Stimulated activated CD4-positive, alpha-beta T cell treated with anti-CD3 and anti-CD28 coated beads, Interleukin-2, amount 100 ng/mL, for 24 hours (primary cell): ENCODE measurements around the gene CCR3.

Source experiments
- DNase-seq, 2 donors: peaks; one replicate each; pipeline ENCODE4 v3.0.0-alpha.2; 2020

CCR3 gene

GRCh38 chr3:46277476-46277875 is 35.2 kb downstream of the CCR3 start:
- DNase-seq = no peak

DNA sequence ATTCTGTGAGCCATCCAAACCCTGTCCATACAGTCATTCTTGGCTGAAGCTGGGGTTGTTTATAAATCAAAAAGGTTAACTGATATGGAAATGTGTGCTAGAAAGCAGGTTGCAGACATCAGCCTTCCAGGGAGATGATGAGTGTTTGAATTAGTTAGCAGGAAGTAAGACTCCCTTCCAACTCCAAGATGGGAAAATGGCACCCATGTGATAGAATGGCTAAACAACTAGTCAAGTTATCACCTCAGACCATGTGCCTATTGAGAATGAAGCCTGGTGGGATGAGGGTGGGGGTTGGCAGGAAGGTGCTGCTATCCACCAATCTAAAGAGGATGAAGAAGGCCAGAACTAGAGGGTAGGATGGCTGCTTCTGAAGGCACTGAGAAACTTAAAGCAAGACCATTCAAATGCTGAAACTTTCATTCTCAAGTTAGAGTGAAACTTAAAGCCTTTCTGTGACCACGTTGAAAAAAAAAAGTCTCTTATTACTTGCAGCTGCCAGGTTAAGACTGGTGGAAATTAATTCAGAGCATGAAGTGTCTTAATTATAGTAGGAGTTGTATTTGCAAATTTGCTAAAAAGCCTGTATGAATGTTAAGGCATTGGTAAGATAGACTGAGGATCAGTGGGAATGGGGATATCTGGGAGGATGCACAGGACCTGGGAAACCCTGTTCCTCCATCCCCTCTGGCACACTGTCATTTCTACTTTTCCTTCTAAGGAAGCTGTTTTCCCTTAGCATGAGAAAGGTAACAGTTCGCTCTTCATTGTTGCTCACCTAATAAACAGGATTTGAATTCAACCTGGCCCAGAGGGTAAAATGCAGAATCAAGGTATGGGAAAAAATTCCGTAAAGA is 36.8 kb downstream of the CCR3 start:
- DNase-seq = no peak

- DNase-seq = peak; percentile 40 to 61
Observed at GRCh38 chr3:46280105-46280797, 38.0 kb downstream of the CCR3 start.

DNA sequence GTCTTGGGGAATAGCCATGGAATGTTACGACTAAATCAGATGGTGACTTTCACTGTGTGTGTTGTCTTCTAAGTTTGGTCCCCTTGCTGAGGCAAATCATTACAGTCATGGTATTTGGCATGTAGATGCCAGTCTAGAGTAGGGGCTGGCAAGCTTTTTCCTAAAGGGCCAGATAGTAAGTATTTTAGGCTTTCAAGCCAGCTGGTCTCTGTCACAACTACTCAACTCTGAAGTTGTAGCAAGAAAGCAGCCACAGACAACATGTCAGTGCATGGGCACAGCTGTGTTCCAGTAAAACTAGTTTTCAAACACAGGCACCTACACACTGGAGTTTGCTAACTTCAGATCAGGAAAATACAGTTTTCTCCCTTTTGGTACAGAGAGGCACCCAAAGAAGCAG is 39.3 kb downstream of the CCR3 start:
- DNase-seq = no peak

GRCh38 chr3:46282041-46282440 is 39.8 kb downstream of the CCR3 start:
- no peak for DNase-seq

DNA sequence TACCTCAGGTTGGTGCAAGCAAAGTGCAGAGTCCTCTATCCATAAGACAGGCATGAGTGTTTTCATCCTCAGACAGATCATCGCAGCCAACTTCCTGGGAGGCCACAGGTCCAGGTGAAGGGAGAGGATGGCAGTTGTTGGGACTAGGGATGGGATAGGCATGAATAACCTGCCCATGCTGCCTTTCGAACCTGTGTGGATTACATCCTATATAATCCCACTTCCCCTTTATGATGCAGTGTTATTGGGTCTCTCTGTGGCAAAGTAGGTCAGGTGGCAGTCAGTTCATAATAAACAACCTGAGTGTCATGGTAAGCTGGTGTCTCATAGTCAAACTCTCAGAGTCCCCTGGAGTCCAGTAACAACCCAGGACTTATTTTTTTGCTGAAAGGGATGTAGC is 40.4 kb downstream of the CCR3 start:
- no peak for DNase-seq

DNA sequence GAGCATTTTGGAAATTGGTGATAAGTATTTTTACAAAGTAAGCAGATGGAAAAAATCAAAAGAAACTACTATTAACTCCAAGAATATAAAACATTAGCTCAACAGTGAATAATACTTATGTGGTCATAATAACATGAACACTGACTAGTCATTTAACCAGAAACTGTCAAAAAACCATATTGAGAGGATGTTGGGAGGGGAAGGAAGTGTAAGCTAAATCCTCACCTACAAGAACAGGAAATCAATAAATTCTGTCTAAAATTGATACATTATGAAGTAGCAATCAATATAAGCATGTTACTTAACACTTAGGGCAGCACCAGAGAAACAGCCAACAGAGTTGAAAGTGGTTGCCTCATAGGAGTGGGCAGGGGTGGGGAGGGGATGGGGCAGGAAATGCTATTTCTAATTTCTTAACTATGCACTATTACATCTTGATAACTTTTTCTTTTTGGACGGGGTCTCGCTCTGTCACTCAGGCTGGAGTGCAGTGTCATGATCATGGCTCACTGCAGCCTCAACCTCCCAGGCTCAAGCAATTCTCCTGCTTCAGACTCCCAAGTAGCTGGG is 41.7 kb downstream of the CCR3 start:
- no peak for DNase-seq

DNA sequence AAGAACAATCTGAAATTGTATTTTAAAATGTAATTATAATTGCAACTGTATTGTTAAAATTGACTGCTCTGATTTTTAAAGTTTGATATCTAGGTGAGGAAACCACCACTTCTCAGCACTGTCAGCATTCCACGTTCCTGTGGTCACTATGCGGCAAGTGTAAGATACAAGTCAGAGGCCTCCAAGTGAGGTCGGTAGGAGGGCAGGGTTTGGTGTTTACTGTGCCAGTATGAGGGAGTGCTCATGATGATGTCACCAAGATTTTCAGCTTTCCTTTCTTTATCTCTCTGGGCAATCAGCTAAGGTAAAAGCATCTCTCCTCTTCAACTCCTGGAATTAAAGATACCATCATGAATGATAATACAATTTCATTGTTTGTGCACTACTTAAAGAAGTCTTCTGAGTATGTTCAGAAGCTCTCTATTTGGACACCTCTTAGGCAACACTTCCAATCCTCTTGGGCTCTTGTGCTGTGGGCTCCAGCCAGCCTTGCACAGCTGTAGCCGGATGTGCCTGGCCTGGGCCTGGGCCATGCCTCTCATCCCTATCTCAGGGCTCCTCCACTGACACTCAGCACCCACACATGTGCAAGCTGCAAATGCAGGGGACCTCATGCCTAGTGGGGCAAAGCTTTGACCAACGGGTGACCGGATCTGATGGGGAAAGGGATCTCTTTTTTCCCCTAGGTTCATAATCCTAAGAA is 42.9 kb downstream of the CCR3 start:
- peak in 1 of 2 donors; percentile 48 for DNase-seq

DNA sequence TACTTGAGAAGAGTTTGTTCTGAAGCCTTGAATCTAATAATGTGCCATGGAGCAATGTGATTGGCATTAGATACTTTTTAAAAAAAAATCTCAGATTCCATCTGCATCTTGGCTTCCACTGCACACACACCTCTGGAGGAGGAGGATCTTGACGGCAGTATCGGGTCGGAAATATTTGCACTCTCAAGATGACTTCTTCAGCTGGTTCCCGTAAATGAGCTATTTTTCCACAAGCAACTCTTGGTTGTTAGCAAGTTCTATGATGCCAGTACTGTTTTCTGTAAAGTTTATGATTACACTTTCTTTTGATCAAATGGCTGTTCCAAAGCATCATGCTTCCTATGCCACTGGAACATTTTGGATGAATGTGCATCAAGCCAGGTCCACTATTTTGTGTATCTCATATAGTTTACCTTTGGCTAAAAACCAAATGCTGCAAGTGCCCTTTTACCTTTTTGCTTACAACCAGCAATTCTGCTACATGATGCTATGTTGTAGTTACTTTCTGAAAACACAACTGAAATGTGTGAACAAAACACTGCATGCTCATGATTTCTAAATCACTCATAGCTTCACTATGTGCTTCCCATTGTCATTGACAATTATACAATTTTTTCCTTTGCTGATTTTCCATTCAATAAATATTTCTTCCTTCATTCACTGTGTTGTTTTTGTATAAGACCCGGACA is 43.8 kb downstream of the CCR3 start:
- DNase-seq = no peak

DNA sequence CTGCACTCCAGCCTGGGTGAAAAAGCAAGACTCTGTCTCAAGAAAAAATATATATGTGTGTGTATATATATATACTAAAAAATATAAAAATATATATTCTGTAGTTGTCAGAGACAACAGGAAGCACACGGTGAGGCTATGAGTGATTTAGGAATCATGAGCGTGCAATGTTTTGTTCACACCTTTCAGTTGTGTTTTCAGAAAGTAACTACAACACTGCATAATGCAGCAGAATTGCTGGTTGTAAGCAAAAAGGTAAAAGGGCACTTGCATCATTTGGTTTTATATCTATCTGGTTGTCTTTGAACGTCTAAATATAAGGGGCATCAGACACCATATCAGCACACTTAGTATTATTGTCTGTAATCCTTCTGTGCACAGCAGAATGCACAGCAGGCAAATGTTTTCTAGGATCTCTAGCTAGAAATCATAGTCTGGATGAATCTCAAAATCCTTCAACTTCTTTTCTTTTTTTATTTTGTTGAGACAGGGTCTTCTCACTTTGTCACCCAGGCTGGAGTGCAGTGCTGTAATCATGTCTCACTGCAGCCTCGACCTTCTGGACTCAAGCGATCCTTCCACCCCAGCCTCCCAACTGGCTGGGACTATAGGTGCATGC is 44.8 kb downstream of the CCR3 start:
- DNase-seq = no peak

DNA sequence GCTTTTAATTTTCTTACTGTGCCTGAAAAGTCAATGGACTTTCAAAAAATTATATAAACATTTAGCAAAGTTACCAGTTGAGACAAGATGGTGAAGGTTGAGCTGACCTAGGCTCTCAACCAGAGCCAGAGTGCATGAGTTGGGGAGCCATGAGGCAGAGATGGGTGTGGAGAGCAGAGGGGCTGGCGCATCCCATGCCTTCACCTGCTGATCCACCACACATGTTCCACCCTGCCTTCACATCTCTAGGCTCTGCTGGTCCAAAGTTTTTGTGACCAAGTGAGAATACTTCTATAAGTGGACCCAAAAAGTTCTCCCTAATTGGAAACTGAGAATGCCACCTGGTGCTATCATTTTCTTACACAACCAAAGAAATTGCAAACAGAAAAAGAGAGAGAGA is 47.3 kb downstream of the CCR3 start:
- no peak for DNase-seq

- DNase-seq = no peak
Observed at GRCh38 chr3:46289966-46290365, 47.7 kb downstream of the CCR3 start.

DNA sequence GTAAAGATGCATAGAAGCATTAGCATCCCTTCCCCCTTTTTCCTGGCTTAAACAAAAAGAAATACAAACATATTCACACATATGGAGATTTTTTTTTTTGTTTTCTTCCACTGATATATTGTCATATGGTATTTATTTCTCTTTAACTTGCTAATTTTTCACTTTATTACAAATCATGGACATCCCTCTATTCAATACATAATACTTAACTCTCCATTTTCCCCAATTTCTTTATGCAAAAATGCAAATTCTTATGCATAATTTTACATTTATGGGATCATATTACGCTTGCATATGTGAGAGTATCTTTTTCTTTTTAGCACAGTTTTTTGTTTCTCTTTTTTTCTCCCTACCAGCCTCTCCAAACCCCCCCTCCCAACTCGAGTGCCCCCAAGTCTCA is 48.8 kb downstream of the CCR3 start:
- DNase-seq = no peak

GRCh38 chr3:46293035-46293724 is 50.9 kb downstream of the CCR3 start:
- DNase-seq = no peak

DNA sequence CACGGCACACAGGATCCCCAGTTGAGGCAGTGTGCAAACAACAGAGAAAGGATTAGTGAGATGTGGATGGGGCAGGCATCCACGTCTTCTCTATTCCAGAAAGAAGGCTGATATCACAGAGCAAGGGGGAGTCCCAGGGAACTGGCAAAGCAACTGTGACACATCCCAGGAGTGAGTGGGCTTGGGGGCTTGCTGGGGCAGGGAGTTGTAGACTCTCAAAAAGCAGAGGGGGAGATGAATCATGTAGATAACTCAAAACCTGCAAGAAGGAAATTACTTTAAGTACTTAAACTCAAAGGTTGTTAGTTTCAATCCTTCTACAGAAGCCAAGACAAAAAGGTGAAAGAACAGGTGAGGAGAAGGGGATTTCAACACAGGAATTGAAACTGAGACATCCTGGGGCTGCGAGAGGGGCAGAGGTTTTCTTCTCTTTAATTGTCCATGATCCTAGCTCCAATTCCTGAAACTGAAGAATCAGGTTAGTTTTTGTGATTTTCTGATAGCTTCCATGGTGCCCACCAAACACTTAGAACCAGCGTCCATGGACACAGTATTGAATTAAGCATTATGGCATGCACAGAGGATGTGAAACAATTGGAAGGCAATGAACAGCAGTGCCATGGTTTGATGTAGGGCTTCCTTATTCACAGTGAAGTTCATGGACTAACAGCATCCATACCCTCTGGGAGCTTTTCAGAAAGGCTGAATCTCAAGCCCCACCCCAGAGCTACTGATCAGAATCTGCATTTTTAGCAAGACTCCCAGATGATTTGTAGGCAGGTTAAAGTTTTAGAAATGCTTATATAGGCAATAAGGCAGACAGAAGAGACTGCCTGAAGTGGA is 52.0 kb downstream of the CCR3 start:
- peak; percentile 76 to 82 for DNase-seq

DNA sequence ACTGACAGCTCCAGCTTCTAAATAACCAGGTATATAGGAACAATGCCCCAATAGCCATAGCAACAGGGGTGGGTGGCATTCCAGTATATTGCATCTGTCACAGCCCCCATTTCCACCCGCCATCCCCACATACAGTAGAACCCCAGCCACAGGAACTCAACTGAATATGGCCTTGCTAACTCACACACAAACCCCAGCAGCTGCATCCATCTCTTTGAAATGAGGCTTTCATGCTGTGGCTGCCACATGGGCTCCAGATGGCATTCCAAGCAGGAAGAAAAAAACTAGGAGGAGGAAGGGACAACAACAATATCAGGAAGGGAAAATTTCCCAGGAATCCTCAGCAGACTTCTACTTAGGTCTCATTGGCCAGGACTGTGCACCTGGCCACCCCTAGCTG is 54.6 kb downstream of the CCR3 start:
- no peak for DNase-seq

DNA sequence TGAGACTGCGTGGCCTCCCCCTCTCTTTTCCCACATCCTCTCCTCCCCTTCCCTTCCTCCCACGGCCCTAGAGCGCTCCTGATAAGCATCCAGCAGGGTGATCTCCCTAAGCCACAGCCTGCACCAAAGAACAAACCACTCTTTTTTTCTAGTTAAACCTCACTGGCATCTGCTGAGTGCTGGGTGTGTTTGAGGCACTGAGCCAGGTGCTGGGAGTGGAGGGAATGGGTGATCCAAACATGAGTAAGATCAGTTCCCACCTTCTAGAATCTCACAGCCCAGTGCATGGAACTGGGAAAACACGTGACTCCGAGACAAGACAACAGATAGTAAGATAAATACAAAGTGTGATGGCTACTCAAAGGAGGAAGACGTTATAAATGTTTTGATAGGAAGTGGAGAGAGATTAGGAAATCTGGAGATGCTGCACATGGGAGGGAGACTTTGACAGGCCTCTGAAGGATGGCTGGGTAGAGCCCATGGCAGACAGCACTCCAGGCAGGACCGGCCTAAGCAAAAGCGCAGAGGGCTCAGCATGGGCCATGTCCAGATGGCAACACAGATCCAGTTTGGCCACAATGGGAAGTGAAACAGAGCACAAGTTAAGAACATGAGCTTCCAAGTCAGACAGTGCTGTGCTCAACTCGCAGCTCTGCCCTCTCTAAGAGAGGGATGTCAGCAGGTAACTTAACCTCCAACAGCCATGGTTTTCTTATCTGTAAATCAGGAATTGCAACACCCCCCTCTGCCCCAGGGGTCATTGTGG is 55.6 kb downstream of the CCR3 start:
- no peak for DNase-seq

DNA sequence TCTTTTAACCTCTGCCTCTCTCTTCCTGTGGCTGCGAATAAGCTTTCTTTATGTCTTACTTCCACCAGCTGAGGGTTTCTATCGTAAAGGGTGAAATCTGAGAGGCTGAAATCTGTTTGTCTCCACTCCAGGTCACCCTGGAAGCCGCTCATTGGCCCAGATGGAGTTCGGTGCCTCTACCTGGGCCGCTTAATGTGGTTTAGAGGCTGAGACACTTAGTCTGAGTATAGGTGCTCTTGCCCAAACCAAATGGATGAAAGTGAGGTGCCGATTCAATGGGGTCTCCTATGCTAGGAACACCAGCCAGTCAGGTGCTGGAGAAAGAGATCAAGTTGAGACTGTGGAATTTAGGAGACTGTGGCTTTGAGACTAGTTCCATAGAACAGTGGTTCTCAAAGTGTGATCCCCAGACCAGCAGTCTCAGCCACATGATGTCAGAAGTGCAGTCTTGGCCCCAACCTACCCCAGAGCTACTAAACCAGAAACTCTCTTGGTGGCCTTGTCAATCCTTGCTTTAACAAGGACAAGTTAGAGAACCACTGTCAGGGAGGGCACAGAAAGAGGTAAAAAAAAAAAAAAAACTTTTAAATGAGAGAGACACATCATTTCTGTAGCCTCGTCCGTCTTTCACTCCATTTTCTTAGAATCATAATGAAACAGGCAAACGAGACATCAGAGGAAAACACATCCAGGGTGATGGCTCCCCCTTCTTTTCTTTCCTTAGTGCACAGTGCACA is 56.8 kb downstream of the CCR3 start:
- DNase-seq = peak in 1 of 2 donors; percentile 50
